Activated T-helper 1 cell treated with anti-CD3 and anti-CD28 coated beads, Interleukin-12 subunit alpha, Interleukin-12 subunit beta, Interleukin-2, Interleukin-4 antibody, amounts not matched to agents 30 ng/mL and 10 ng/mL and 1 ng/mL, durations not matched to agents 14 hours and 24 hours and 36 hours (primary cell): ENCODE measurements around the gene BBC3. TPM values are rescaled to one million over a fixed set of nuclear protein-coding genes. Genes with fewer than 3 reads are reported as not detected.

ENCODE experiments used
- DNase-seq: peaks from one replicate; pipeline ENCODE4 v3.0.0; 2021; ENCODE audit warnings: low spot score
- H3K27ac Mint-ChIP-seq: one replicate; pipeline ENCODE4 v1.8.0; 2021; ENCODE audit warnings: mild to moderate bottlenecking, mixed read lengths
- H3K27me3 Mint-ChIP-seq: one replicate; pipeline ENCODE4 v1.8.0; 2022; ENCODE audit warnings: mild to moderate bottlenecking, moderate library complexity, mixed read lengths; ENCODE audit not compliant: insufficient read depth
- H3K36me3 Mint-ChIP-seq: one replicate; pipeline ENCODE4 v1.8.0; 2021; ENCODE audit warnings: low read depth, mixed read lengths
- H3K4me1 Mint-ChIP-seq: one replicate; pipeline ENCODE4 v1.8.0; 2021; ENCODE audit warnings: low read depth, mixed read lengths
- H3K4me3 Mint-ChIP-seq: one replicate; pipeline ENCODE4 v1.8.0; 2021; ENCODE audit warnings: mild to moderate bottlenecking, moderate library complexity, mixed read lengths
- H3K9me3 Mint-ChIP-seq: one replicate; pipeline ENCODE4 v1.8.0; 2021; ENCODE audit warnings: mixed read lengths
- intact Hi-C: fragments of 100-400 bp; cut with micrococcal nuclease; formaldehyde crosslinking; loops from one replicate; pipeline ENCODE4 v1.15.1; 2024
- total RNA-seq: library from RNA; stranded (reverse); gene quantifications from 2 replicates; pipeline ENCODE4 v1.2.3, GENCODE V29; 2022

Gene BBC3
- total RNA-seq, 1 donor from 2014 or later: 13.8 TPM

DNA sequence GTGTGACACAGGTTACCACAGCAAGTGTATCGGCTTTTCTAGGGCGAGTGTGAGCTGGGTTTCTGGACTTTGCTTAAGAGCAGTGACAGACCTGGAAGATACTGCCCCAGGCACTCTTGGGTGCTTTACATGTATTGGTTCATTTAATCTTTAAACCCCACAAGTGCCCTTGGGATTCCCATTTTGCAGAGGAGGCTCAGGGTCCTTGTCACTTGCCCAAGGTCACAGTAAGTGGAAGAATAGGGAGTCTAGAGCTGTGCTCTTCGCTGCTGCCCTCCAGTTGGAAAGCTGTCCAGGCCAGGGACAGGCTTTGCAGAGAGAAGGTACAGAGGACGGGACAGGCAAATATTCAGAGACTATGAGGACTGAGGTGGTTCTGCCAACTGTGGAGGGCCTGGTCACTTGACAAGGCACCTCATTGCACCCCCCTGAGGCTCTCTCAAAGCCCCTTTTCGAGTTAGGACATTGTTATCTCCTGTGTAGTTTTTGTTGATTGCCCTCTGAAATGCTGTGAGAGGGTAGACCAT, 42.4 kb downstream of the BBC3 start:
- peaks cover 42% of the 10 kb centered on the region for H3K36me3 Mint-ChIP-seq

GRCh38 chr19:47187797-47188196, 43.2 kb downstream of the BBC3 start:
- intact Hi-C loops: loop anchor here (2.0 kb wide), 2 partner anchors 69 to 93 kb away; partner anchors contain the start of gene CCDC9
- peak overlapping the region; percentile 69 for H3K4me3 Mint-ChIP-seq
- H3K4me1 Mint-ChIP-seq: peaks cover 72% of the 10 kb centered on the region
- peaks cover 47% of the 10 kb centered on the region for H3K36me3 Mint-ChIP-seq
- H3K9me3 Mint-ChIP-seq: no peaks in the 10 kb centered on the region
- DNase-seq: no peak
- no peaks in the 10 kb centered on the region for H3K27me3 Mint-ChIP-seq
- H3K27ac Mint-ChIP-seq: peak overlapping the region; percentile 97

More for the DNA sequence above, 42.4 kb downstream of the BBC3 start:
- Mint-ChIP-seq H3K27me3 (no peaks in the 10 kb centered on the region), H3K4me1 (peaks cover 65% of the 10 kb centered on the region), H3K4me3 (peak overlapping the region; percentile 53), H3K9me3 (no peaks in the 10 kb centered on the region), H3K27ac (peak overlapping the region; percentile 97)
- intact Hi-C loops: no loop called here
- DNase-seq: no peak

- peaks cover 50% of the 10 kb centered on the region for H3K36me3 Mint-ChIP-seq
- no peaks in the 10 kb centered on the region for H3K27me3 Mint-ChIP-seq
- H3K27ac Mint-ChIP-seq: peak overlapping the region; percentile 97
- no peak for DNase-seq
- H3K4me3 Mint-ChIP-seq: peak overlapping the region; percentile 69
- intact Hi-C loops: loop anchor here (2.0 kb wide), 2 partner anchors 70 to 92 kb away; partner anchors contain the start of gene CCDC9
- peaks cover 77% of the 10 kb centered on the region for H3K4me1 Mint-ChIP-seq
- no peaks in the 10 kb centered on the region for H3K9me3 Mint-ChIP-seq
Measured at GRCh38 chr19:47187335-47187655, 43.7 kb downstream of the BBC3 start.

GRCh38 chr19:47186446-47187334, 44.3 kb downstream of the BBC3 start:
- Mint-ChIP-seq H3K27ac (peak overlapping the region; percentile 97), H3K4me3 (peak overlapping the region; percentile 69), H3K36me3 (peaks cover 55% of the 10 kb centered on the region), H3K4me1 (peaks cover 83% of the 10 kb centered on the region), H3K9me3 (no peaks in the 10 kb centered on the region), H3K27me3 (no peaks in the 10 kb centered on the region)
- DNase-seq: peak; percentile 74
- intact Hi-C loops: loop anchor here (1.0 to 2.0 kb wide), 8 partner anchors 10 to 92 kb away; partner anchors contain the start of genes CCDC9 and ZC3H4

DNA sequence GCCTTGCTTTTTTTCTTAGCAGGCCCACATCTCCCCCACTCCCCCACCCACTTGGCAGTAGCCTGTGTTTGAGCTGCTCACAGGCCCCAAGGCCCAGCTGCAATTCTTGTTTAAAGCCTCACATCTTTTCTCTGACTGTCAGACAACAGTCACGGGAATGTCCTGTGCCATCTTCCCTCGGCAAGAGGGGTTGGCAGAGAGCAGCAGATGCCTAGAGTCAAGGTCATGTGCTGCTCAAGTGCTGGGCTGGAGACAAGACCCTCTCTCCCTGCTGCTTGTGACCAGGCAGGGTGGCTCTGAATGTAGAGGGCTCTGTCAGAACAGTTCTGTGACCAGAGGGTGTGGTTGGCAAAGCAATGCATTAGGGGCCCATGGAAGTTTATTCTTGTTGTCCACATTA, 47.4 kb downstream of the BBC3 start:
- peaks cover 52% of the 10 kb centered on the region for H3K36me3 Mint-ChIP-seq
- peak overlapping the region; percentile 93 for H3K27ac Mint-ChIP-seq
- no peak overlapping the region for H3K4me3 Mint-ChIP-seq
- intact Hi-C loops: loop anchor here (2.0 kb wide), 1 partner anchor 27 kb away; no protein-coding TSS in a partner anchor
- peaks cover 69% of the 10 kb centered on the region for H3K4me1 Mint-ChIP-seq
- no peak for DNase-seq
- no peaks in the 10 kb centered on the region for H3K9me3 Mint-ChIP-seq
- no peaks in the 10 kb centered on the region for H3K27me3 Mint-ChIP-seq

GRCh38 chr19:47179653-47180310, 51.2 kb downstream of the BBC3 start:
- intact Hi-C loops: no loop called here
- Mint-ChIP-seq H3K27ac (peak overlapping the region; percentile 59), H3K4me3 (peak overlapping the region; percentile 48), H3K4me1 (peaks cover 80% of the 10 kb centered on the region), H3K27me3 (no peaks in the 10 kb centered on the region), H3K9me3 (no peaks in the 10 kb centered on the region), H3K36me3 (peaks cover 53% of the 10 kb centered on the region)
- no peak for DNase-seq

DNA sequence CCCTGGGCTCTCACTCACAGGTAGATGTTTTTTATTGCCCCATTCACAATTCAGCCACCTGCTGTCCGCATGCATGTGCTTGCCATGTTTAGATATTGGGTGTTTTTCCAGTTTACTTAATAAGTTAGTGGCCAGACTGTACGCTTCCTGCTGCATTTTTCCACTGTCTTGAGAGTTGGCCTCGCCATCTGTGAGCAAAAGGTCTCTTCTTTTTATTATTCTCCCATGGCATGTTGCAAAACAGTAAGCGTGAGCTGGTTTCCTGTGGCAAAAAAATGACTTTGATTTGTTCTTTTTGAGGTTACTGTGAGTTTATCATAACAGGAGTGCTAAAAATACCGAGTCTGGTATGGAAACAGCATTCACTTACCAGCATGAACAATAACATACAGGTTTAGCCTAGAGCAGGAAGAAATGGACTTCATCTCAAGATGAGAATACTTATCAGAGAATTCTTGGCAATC, 54.3 kb downstream of the BBC3 start:
- Mint-ChIP-seq H3K4me3 (peak overlapping the region; percentile 68), H3K4me1 (peaks cover 53% of the 10 kb centered on the region), H3K36me3 (peaks cover 47% of the 10 kb centered on the region), H3K27me3 (no peaks in the 10 kb centered on the region), H3K27ac (peak overlapping the region; percentile 90), H3K9me3 (no peaks in the 10 kb centered on the region)
- peak; percentile 31 for DNase-seq
- intact Hi-C loops: loop anchor here (1.0 kb wide), 2 partner anchors 10 to 17 kb away; no protein-coding TSS in a partner anchor

- no peaks in the 10 kb centered on the region for H3K9me3 Mint-ChIP-seq
- no peaks in the 10 kb centered on the region for H3K27me3 Mint-ChIP-seq
- peaks cover 53% of the 10 kb centered on the region for H3K4me1 Mint-ChIP-seq
- peak overlapping the region; percentile 90 for H3K27ac Mint-ChIP-seq
- H3K4me3 Mint-ChIP-seq: no peak overlapping the region
- H3K36me3 Mint-ChIP-seq: peaks cover 47% of the 10 kb centered on the region
- intact Hi-C loops: loop anchor here (1.0 kb wide), 2 partner anchors 10 to 17 kb away; no protein-coding TSS in a partner anchor
- DNase-seq: no peak
Measured at GRCh38 chr19:47176071-47176626, 54.9 kb downstream of the BBC3 start.

DNA sequence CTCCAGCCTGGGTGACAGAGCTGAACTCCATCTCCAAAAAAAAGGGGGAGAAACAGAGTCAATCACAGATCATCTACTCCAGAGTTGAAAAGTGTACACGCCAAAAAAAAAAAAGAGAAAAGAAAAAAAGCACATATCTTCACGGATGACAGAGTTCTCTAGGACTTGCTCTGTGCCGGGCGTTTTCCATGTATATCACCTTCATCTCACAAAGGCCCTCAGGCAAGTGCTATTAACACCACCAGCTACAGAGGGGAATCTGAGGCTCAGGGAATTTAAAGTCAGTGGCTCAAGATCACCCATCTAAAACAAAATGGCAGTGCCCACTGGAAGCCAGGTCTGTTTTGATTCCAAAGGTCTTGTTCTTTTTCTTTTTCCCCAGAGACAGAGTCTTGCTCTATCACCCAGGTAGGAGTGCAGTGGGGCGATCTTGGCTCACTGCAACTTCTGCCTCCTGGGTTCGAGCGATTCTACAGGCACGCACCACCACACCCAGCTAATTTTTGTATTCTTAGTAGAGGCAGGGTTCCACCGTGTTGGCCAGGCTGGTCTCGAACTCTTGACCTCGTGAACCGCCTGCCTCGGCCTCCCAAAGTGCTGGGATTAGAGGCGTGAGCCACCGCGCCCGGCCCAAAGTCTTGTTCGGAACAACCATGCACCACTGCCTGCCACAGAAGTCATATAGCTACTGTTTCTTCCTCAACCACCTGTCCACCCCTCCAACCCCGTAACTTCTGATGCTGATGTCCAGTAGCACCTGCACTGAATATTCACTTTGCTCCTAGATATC, 58.1 kb downstream of the BBC3 start:
- Mint-ChIP-seq H3K36me3 (peaks cover 40% of the 10 kb centered on the region), H3K27ac (no peak overlapping the region), H3K27me3 (no peaks in the 10 kb centered on the region), H3K4me1 (peaks cover 29% of the 10 kb centered on the region), H3K9me3 (no peaks in the 10 kb centered on the region), H3K4me3 (no peak overlapping the region)
- intact Hi-C loops: no loop called here
- no peak for DNase-seq

Other genes starting within 250 kb of the BBC3 start
- gene NPAS1, start 211.4 kb downstream of the BBC3 start, total RNA-seq: 0.39 and 0.49 TPM in 2 replicates
- 51.0 and 52.1 TPM in 2 replicates for gene TMEM160, start 182.6 kb downstream of the BBC3 start, total RNA-seq
- gene ZC3H4, start 117.4 kb downstream of the BBC3 start, total RNA-seq: 111 and 114 TPM in 2 replicates
- 141 and 142 TPM in 2 replicates for gene SAE1, start 100.4 kb downstream of the BBC3 start, total RNA-seq
- gene CCDC9, start 25.3 kb upstream of the BBC3 start, total RNA-seq: 36.6 and 39.2 TPM in 2 replicates
- gene INAFM1, start 43.7 kb upstream of the BBC3 start, total RNA-seq: 9.3 and 10.2 TPM in 2 replicates
- 1.4 and 1.5 TPM in 2 replicates for gene C5AR1, start 78.7 kb upstream of the BBC3 start, total RNA-seq
- not detected in 2 replicates for gene C5AR2, start 101.0 kb upstream of the BBC3 start, total RNA-seq
- 31.1 and 33.9 TPM in 2 replicates for gene DHX34, start 118.1 kb upstream of the BBC3 start, total RNA-seq
- gene MEIS3, start 188.3 kb upstream of the BBC3 start, total RNA-seq: not detected in 2 replicates
- gene SLC8A2, start 240.7 kb upstream of the BBC3 start, total RNA-seq: 0.05 TPM in 1 of 2 replicates, not detected in the other